ELF-1 (cell line): ENCODE results near the gene TMEM128.
"Not testable (repeated sequence)": the region's sequence is repeated elsewhere in the genome, so short reads cannot be mapped to it uniquely, and the experiment has no call there.

Source experiments
- DNase-seq: peaks from one replicate; pipeline ENCODE4 v3.0.0-alpha.2; 2016; ENCODE audit warnings: low read depth, low spot score

The TMEM128 gene

DNA sequence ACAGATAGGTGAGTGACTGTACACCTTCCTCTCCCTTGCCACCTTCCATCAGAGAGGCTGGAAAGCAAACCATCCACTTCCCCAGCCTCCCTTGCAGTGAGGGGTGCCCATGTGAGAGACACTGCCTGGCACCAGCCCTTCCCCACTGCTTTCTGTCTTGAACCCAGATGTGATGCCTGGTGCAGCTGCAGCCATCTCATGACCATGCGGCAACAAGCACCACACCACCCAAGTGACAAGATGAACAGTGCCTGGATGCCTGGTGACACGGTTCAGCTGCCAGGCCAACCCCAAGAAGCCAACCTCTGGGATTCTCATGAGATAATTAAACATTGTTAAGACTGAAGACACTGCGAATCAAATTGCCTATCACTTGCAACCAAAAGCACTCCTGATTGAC, 52.7 kb downstream of the TMEM128 start:
- DNase-seq: no peak

DNA sequence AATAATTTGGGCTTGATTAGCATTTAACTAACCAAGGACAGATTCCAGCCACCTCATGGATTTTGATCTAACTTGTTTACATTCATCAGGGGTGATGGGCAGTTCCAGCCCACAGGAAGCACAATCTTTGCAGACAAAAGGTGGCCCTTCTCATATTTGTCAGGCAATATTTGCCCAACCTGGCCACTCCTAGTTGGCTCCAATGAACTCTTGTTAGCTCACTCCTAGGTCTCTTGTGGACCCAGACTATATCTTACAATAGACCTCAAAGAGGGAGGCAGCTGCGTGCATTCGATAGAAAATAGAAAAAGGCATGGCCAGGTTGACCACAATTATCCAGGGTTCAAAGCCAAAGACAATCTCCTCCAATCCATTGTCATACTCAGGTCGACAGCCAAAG, 59.5 kb downstream of the TMEM128 start:
- DNase-seq: not testable (repeated sequence)
